NCI-H1048 (cell line): ENCODE data around the gene C1orf185.
"Not testable (repeated sequence)": the region's sequence is repeated elsewhere in the genome, so short reads cannot be mapped to it uniquely, and the experiment has no call there.

Experiments used
- DNase-seq: peaks from one replicate; lab custom pipeline; 2025; lab: John Stamatoyannopoulos, UW

Gene C1orf185

GRCh38 chr1:51101976-51102375, at the start of gene C1orf185:
Gene C1orf185, plus strand, starts transcription at chr1:51102228. Its CDS starts 6 bp downstream, at chr1:51102234.
- DNase-seq: no peak

GRCh38 chr1:51058858-51059257, 43.2 kb upstream of the C1orf185 start:
- DNase-seq: no peak

GRCh38 chr1:51061231-51061918, 40.7 kb upstream of the C1orf185 start:
- no peak for DNase-seq

- no peak for DNase-seq
Observed at GRCh38 chr1:51063121-51063520, 38.9 kb upstream of the C1orf185 start.

- DNase-seq: no peak
Observed at GRCh38 chr1:51070011-51070410, 32.0 kb upstream of the C1orf185 start.

GRCh38 chr1:51070640-51071039, 31.4 kb upstream of the C1orf185 start:
- DNase-seq: no peak

- no peak for DNase-seq
Observed at GRCh38 chr1:51071291-51072042, 30.6 kb upstream of the C1orf185 start.

- no peak for DNase-seq
Observed at GRCh38 chr1:51072043-51072439, 30.0 kb upstream of the C1orf185 start.

- DNase-seq: no peak
Observed at GRCh38 chr1:51072651-51073050, 29.4 kb upstream of the C1orf185 start.

- no peak for DNase-seq
Observed at GRCh38 chr1:51073456-51073855, 28.6 kb upstream of the C1orf185 start.

GRCh38 chr1:51086496-51087271, 15.3 kb upstream of the C1orf185 start:
- no peak for DNase-seq

- DNase-seq: no peak
Observed at GRCh38 chr1:51088474-51088873, 13.6 kb upstream of the C1orf185 start.

GRCh38 chr1:51093581-51093980, 8.4 kb upstream of the C1orf185 start:
- no peak for DNase-seq

- DNase-seq: no peak
Observed at GRCh38 chr1:51097171-51097570, 4.9 kb upstream of the C1orf185 start.

GRCh38 chr1:51100264-51100880, 1.7 kb upstream of the C1orf185 start:
- DNase-seq: no peak

GRCh38 chr1:51114137-51114536, 12.1 kb downstream of the C1orf185 start:
- no peak for DNase-seq

- DNase-seq: no peak
Observed at GRCh38 chr1:51115714-51116404, 13.8 kb downstream of the C1orf185 start.

- DNase-seq: no peak
Observed at GRCh38 chr1:51119331-51119730, 17.3 kb downstream of the C1orf185 start.

- no peak for DNase-seq
Observed at GRCh38 chr1:51120629-51121028, 18.6 kb downstream of the C1orf185 start.

- not testable (repeated sequence) for DNase-seq
Observed at GRCh38 chr1:51127152-51127551, 25.1 kb downstream of the C1orf185 start.

- DNase-seq: no peak
Observed at GRCh38 chr1:51131185-51131584, 29.2 kb downstream of the C1orf185 start.

- DNase-seq: no peak
Observed at GRCh38 chr1:51133045-51133444, 31.0 kb downstream of the C1orf185 start.
